Right atrium auricular region (tissue), 2 donors: ENCODE results near the gene RERE. TPM values are rescaled to one million over a fixed set of nuclear protein-coding genes. Genes with fewer than 3 reads are reported as not detected.

Experiments
- DNase-seq: peaks from one replicate; pipeline ENCODE4 v3.0.0-alpha.2; 2019; ENCODE audit warnings: low spot score
- H3K27ac ChIP-seq, 2 donors: fragments of 200-600 bp; sonication (generic); 1 replicate in 1 of 2; 2 replicates in 1 of 2; pipeline ENCODE4 v1.5.1; 2016 to 2019
- H3K27me3 ChIP-seq, 2 donors: fragments of 200-600 bp; sonication (generic); one replicate each; pipeline versions ENCODE4 v1.5.1 to v1.6.0; 2017 to 2019
- H3K36me3 ChIP-seq: fragments of 200-600 bp; sonication (generic); one replicate; pipeline ENCODE4 v1.5.1; 2016
- H3K4me1 ChIP-seq, 2 donors: fragments of 200-600 bp; sonication (generic); one replicate each; pipeline versions ENCODE4 v1.5.1 to v1.6.0; 2017 to 2019
- H3K4me3 ChIP-seq, 2 donors: fragments of 200-600 bp; sonication (generic); 1 replicate in 1 of 2; 2 replicates in 1 of 2; pipeline ENCODE4 v1.5.1; 2017 to 2019; ENCODE audit warnings: mild to moderate bottlenecking in 1 of 2, moderate library complexity in 1 of 2
- H3K9me3 ChIP-seq, 2 donors: fragments of 200-600 bp; sonication (generic); one replicate each; pipeline ENCODE4 v1.5.1; 2019
- total RNA-seq, 2 donors: library from RNA; depleted of rRNA; stranded (reverse); fragments of >200 nt; gene quantifications; one replicate each; pipeline ENCODE4 v1.1.0, GENCODE V29; 2016
- TF ChIP-seq, protein P1 (sequence below), 2 donors: fragments of 200-600 bp; sonication (generic); IDR thresholded peaks; one replicate each; pipeline ENCODE4 v1.5.1; 2019; ENCODE audit warnings: antibody characterized with exemption in 2 of 2

RERE gene
- total RNA-seq, 2 donors from 2014 or later: 99.8 to 125 TPM

DNA sequence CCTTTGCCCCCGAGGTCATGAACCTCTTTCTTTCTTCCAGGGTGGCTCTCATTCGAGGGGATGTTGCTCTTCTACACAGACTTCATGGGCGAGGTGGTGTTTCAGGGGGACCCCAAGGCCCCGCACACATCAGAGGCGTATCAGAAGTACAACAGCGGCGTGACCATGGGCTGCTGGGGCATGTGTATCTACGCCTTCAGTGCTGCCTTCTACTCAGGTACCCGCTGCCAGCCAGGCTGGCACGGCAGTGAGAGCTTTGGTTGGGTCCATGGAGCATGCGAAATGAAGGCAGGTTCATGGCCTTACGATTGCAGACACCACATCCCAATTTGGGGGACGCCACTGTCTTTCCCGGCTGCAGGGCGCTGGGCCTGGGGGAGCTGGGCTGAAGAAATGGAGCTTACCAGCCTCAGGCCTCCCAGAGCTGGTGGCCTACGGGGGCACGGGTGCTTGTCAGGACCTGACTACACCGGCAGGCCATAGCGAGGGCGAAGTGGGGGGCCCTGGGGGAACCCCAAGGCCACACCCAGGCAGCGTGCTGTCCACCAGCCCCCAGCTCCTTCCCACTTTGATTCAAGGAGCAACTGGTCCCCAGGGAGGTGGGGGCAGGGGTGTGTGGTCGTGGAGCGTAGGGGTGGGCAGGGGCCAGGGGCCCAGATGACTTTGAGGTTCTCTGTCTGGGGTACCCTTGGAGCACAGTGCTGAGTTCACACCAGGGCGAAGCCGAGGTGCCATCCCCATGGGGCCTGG lies 479.5 kb downstream of the RERE start:
- Histone ChIP-seq H3K27me3 (no peaks in the 10 kb centered on the region), H3K36me3 (no peaks in the 10 kb centered on the region), H3K9me3 (no peaks in the 10 kb centered on the region), H3K4me3 (no peak overlapping the region), H3K4me1 (peaks cover 0 to 1% of the 10 kb centered on the region in 2 donors), H3K27ac (no peak overlapping the region)
- TF ChIP-seq, protein P1, sequence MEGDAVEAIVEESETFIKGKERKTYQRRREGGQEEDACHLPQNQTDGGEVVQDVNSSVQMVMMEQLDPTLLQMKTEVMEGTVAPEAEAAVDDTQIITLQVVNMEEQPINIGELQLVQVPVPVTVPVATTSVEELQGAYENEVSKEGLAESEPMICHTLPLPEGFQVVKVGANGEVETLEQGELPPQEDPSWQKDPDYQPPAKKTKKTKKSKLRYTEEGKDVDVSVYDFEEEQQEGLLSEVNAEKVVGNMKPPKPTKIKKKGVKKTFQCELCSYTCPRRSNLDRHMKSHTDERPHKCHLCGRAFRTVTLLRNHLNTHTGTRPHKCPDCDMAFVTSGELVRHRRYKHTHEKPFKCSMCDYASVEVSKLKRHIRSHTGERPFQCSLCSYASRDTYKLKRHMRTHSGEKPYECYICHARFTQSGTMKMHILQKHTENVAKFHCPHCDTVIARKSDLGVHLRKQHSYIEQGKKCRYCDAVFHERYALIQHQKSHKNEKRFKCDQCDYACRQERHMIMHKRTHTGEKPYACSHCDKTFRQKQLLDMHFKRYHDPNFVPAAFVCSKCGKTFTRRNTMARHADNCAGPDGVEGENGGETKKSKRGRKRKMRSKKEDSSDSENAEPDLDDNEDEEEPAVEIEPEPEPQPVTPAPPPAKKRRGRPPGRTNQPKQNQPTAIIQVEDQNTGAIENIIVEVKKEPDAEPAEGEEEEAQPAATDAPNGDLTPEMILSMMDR (IDR thresholded peaks at IDR 0.05): no peak
- DNase-seq: no peak

DNA sequence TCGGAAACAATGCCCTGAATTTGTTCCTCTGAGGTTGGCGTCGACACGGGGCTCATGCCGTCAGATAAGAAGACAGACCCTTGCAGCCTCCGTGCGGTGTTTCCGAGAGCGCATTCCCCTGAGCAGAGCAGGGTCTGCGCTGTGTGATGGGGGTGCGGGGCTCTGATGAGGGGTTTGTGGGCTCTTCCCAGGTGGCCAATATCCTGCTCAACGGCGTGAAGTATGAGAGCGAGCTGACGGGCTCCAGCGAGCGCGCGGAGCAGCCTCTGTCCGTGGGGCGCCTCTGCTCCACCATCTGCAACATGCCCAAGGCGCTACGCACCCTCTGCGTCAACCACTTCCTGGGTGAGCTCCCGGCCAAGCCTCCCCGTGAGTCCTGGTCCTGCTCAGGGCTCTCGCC lies 482.2 kb downstream of the RERE start:
- H3K27me3 ChIP-seq: no peaks in the 10 kb centered on the region
- TF ChIP-seq, protein P1 (IDR thresholded peaks at IDR 0.05): no peak
- no peak overlapping the region for H3K27ac ChIP-seq
- H3K36me3 ChIP-seq: no peaks in the 10 kb centered on the region
- no peaks in the 10 kb centered on the region for H3K4me1 ChIP-seq
- no peaks in the 10 kb centered on the region for H3K9me3 ChIP-seq
- no peak overlapping the region for H3K4me3 ChIP-seq
- DNase-seq: no peak

DNA sequence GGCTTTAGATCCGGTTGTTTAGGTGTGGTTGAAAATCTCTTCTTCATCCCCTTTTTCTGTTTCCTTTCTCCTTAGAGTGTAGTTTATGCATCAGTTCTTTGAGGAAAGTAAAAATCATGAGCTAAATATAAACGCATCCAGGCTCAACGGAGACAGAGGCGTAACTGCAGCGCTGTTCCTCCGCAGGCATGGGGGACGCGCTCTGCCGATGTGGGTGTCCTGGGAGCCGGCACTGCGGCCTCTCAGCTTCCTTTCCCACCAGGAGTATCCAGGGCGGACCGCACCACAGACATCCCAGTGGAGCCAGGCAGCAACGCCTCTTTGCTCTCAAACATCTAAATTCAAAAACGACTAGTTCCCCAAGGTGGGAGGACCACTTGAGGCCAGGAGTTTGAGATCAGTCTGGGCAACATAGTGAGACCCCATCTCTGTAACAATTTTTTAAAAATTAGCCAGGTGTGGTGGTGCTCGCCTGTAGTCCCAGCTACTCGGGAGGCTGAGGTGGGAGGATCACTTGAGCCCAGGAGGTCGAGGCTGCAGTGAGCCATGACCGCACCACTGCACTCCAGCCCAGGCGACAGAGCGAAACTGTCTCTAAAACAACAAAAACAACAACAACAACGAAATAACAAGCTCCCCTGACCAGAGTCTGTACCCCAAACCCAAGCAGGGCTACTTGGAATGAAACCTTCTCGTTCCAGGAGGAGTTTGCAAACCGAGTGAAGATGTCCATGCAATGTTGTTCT lies 483.2 kb downstream of the RERE start:
- Histone ChIP-seq H3K27me3 (no peaks in the 10 kb centered on the region), H3K36me3 (no peaks in the 10 kb centered on the region), H3K9me3 (no peaks in the 10 kb centered on the region), H3K4me3 (no peak overlapping the region), H3K4me1 (no peaks in the 10 kb centered on the region), H3K27ac (no peak overlapping the region)
- DNase-seq: no peak
- TF ChIP-seq, protein P1 (IDR thresholded peaks at IDR 0.05): no peak

DNA sequence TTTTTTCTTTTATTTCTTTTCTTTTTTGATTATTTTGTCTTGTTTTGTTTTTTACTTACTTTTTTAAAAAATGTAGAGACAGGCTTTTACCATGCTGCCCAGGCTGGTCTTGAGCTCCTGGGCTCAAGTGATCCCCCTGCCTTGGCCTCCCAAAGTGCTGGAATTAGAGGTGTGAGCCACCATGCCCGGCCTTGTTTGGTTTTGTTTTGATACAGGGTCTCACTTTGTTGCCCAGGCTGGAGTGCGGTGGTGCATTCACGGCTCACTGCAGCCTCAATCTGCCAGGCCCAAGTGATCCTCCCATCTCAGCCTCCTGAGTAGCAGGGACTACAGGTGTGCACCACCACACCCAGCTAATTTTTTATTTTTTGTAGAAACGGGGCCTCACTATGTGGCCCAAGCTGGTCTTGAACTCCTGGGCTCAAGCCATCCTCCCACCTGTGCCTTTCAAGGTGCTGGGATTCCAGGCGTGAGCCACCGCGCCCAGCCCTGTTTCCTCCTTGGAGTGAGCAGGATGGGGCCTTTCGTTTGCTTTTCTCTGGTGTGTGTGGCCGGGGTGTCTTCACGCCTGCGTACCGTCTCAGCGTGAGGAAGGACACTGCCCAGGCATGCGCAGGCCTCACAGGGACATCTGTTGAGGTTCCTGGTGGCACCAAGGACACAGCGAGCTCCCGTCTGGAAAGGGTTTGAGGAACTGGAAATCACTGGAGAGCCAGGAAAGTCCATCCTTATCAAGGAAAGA lies 484.0 kb downstream of the RERE start:
- no peaks in the 10 kb centered on the region for H3K36me3 ChIP-seq
- no peaks in the 10 kb centered on the region for H3K9me3 ChIP-seq
- no peaks in the 10 kb centered on the region for H3K27me3 ChIP-seq
- DNase-seq: no peak
- H3K4me3 ChIP-seq: no peak overlapping the region
- no peak overlapping the region for H3K27ac ChIP-seq
- TF ChIP-seq, protein P1 (IDR thresholded peaks at IDR 0.05): no peak
- no peaks in the 10 kb centered on the region for H3K4me1 ChIP-seq

DNA sequence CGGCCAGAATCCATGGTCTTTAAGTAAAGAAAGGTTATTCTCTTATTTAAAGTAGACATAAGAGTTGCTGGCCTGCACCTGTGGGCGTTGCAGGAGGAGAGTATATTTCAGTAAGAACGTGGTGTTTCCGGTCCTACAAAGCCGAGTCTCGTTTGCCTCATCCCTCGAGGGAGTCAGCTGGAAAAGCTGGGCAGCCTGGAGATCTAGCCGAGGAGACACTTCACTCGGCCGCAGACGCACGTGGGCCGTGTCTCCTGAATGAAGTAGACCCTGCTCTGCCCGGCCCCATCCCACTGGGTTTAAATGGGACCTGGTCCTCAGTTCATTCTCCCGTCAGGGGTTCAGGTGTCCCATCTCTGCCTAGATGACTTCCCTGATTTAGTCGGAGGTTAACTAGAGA lies 484.6 kb downstream of the RERE start:
- Histone ChIP-seq H3K4me1 (no peaks in the 10 kb centered on the region), H3K4me3 (no peak overlapping the region), H3K27me3 (no peaks in the 10 kb centered on the region), H3K27ac (no peak overlapping the region), H3K9me3 (no peaks in the 10 kb centered on the region), H3K36me3 (no peaks in the 10 kb centered on the region)
- TF ChIP-seq, protein P1 (IDR thresholded peaks at IDR 0.05): no peak
- DNase-seq: no peak
